Heart left ventricle (tissue), 13 donors: ENCODE measurements around the gene EMD.

Source experiments
- POLR2A ChIP-seq, 2 donors: fragments of 450-650 bp; IDR thresholded peaks; one replicate each; pipeline ENCODE4 v1.6.1; 2017; ENCODE audit warnings: antibody characterized with exemption in 2 of 2, mild to moderate bottlenecking in 2 of 2, moderate library complexity in 2 of 2
- TF ChIP-seq, protein P1 (sequence below), 12 donors: fragments of 200-600 bp; sonication (generic) in 4 of 12; IDR thresholded peaks; one replicate each; pipeline versions ENCODE4 v1.5.0 to v1.8.0; 2018 to 2022; ENCODE audit warnings: antibody characterized with exemption in 12 of 12, mild to moderate bottlenecking in 5 of 12
- donor health status: ischemic (EF 13 %, LVEDD 7.1; RV severe dilation, severe dysfunction).
- donor health status: DM: no; HTN: yes; CAD: no.
- donor health status: DM: no; HTN: no; CAD: no.
- donor health status: ischemic (EF 25% LVEDD 6.9; RV normal size, moderate dysfunction).
- donor health status: ischemic (EF 25% LVEDD 5.7; RV mildly dilated, moderate dysfunction).
- donor health status: ischemic (EF 35%, LVEDD 5.7; RV mildly dilated, moderate dysfunction).
- donor health status: nonischemic (EF 11% LVEDD 7.7; RV severe dilation, severe dysfunction).
- donor health status: DM: yes; HTN: yes; CAD: no.
- donor health status: PGD.
- donor health status: ischemic (EF 29% LVEDD 5.4; RV normal size, mild dysfunction).
- donor health status: nonischemic (EF 23%, LVEDD 6.1; RV moderate dilation, normal function).

DNA sequence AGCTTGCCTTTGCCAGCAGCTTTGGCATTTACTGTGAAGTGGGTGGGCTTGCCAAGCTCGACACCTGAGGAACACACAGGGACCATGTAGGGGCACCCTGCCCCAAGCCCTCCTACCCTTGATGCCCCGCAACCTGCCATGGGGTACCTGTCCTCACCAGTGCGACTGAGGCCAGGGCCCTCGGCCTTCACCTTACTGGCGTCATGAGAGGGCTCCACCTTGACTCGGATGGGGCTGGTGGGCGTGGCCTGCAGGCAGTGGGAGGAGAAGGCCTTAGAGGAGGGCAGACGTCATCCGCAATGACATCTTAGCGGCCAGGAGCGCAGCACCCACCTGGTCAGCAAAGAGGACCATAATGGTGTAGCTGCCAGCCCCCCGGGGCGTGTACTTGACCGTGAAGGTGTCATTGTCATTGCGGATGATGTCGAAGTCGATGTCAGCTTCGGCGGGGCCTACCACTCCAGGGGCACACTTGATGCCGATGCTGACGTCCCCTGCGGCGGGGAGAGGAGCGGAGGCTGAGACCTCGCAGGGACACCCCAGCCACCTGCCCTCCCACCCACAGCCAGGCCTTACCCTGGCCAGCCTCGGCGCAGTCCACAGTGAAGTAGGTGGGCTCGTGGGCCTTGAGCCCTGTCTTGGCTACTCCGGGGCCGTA is 16.9 kb upstream of the EMD start:
- TF ChIP-seq, protein P1, sequence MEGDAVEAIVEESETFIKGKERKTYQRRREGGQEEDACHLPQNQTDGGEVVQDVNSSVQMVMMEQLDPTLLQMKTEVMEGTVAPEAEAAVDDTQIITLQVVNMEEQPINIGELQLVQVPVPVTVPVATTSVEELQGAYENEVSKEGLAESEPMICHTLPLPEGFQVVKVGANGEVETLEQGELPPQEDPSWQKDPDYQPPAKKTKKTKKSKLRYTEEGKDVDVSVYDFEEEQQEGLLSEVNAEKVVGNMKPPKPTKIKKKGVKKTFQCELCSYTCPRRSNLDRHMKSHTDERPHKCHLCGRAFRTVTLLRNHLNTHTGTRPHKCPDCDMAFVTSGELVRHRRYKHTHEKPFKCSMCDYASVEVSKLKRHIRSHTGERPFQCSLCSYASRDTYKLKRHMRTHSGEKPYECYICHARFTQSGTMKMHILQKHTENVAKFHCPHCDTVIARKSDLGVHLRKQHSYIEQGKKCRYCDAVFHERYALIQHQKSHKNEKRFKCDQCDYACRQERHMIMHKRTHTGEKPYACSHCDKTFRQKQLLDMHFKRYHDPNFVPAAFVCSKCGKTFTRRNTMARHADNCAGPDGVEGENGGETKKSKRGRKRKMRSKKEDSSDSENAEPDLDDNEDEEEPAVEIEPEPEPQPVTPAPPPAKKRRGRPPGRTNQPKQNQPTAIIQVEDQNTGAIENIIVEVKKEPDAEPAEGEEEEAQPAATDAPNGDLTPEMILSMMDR (IDR thresholded peaks at IDR 0.05), result no peak
- no peak for TF ChIP-seq POLR2A (IDR thresholded peaks at IDR 0.05)
